ENCODE measurements around the gene MBL2. TPM values are rescaled to one million over a fixed set of nuclear protein-coding genes. Genes with fewer than 3 reads are reported as not detected.

MBL2 gene
- polyA plus RNA-seq, 1 donor from 2014 or later, result not detected

DNA sequence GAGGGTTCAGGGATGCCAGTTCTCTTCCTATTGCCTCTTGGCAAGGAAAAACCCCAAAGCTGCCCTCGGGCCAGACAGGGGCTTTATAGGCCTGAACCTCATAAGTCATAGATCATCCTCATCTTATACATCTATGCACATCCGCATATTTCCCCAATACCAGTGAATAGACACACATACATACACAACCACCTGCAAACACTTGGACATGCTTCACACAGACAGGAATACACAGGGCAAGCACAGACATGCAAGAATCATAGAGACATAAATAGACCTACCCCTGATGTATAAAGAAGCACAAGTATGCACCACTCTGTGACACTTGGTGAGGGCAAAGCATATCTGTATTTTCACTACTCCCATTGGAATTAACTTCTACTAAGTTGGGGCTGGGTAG lies 30.7 kb downstream of the MBL2 start:
- Histone ChIP-seq H3K4me2 (ENCODE audit: low read length) (no peak overlapping the region), H3K9ac (ENCODE audit: low read length) (no peak overlapping the region), H3K9me2 (ENCODE audit: insufficient read depth, low read length) (no peaks in the 10 kb centered on the region), H4K20me1 (ENCODE audit: insufficient read depth) (no peaks in the 10 kb centered on the region), H3F3A (ENCODE audit: insufficient read depth, low read length, poor library complexity, severe bottlenecking) (no peaks in the 10 kb centered on the region), H3K36me3 (ENCODE audit: insufficient read depth, low read length) (no peaks in the 10 kb centered on the region), H3K9me3 (ENCODE audit: low read length) (no peaks in the 10 kb centered on the region), H3K79me2 (replicated peaks; ENCODE audit: insufficient read depth, low read length) (no peaks in the 10 kb centered on the region), H2AFZ (ENCODE audit: low read depth, low read length) (no peak overlapping the region), H3K4me3 (ENCODE audit: low read length) (no peak overlapping the region), H3K27me3 (ENCODE audit: insufficient read depth, low read depth, low read length) (no peaks in the 10 kb centered on the region), H3K27ac (ENCODE audit: low read length) (no peak overlapping the region)
- TF ChIP-seq, protein P1, sequence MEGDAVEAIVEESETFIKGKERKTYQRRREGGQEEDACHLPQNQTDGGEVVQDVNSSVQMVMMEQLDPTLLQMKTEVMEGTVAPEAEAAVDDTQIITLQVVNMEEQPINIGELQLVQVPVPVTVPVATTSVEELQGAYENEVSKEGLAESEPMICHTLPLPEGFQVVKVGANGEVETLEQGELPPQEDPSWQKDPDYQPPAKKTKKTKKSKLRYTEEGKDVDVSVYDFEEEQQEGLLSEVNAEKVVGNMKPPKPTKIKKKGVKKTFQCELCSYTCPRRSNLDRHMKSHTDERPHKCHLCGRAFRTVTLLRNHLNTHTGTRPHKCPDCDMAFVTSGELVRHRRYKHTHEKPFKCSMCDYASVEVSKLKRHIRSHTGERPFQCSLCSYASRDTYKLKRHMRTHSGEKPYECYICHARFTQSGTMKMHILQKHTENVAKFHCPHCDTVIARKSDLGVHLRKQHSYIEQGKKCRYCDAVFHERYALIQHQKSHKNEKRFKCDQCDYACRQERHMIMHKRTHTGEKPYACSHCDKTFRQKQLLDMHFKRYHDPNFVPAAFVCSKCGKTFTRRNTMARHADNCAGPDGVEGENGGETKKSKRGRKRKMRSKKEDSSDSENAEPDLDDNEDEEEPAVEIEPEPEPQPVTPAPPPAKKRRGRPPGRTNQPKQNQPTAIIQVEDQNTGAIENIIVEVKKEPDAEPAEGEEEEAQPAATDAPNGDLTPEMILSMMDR (IDR thresholded peaks at IDR 0.05; ENCODE audit: poor library complexity, severe bottlenecking), result no peak
- no peak for TF ChIP-seq TAF1 (IDR thresholded peaks at IDR 0.05; ENCODE audit: low read depth)
- TF ChIP-seq POLR2AphosphoS5 (IDR thresholded peaks at IDR 0.05), result no peak

DNA sequence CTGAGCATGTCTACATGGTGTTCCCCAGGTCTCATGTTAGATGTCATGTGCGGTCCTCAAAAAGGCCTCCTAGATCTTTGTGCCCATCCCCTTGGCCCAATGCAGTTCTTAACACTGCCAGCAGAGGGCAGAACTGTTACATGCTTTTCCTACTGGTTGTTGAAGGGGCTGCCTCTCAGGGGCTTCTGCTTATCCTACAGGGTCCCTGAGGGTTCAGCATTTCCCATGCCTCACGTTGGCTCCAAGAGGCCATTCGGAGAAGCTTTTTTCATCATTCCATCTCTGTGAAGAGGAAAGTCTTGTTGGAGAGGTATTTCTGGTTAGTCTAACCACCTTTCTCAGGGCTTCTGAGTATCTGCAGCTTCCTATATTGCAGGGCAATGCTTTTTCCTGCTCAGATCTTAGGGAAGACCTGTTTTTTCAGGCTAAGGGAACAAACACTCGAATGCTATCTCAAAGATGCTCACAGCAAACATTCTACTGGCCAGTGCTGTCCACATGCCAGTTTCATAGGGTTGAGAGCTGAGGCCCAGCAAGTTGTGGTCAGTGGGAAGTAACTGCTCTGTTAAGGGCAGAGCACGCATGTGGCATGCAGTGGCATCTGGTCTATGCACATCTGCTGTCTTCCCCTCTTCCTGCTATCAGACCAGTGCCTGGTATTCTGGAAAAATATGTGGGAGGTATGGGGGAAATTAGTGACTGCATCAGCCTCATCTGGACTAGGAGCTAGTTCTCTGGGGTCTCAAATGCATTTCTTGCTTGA lies 31.5 kb downstream of the MBL2 start:
- Histone ChIP-seq H3K9ac (ENCODE audit: low read length) (no peak overlapping the region), H3K27ac (ENCODE audit: low read length) (no peak overlapping the region), H3F3A (ENCODE audit: insufficient read depth, low read length, poor library complexity, severe bottlenecking) (no peaks in the 10 kb centered on the region), H4K20me1 (ENCODE audit: insufficient read depth) (no peaks in the 10 kb centered on the region), H3K27me3 (ENCODE audit: insufficient read depth, low read depth, low read length) (no peaks in the 10 kb centered on the region), H3K4me2 (ENCODE audit: low read length) (no peak overlapping the region), H3K9me3 (ENCODE audit: low read length) (no peaks in the 10 kb centered on the region), H3K79me2 (replicated peaks; ENCODE audit: insufficient read depth, low read length) (no peaks in the 10 kb centered on the region), H3K4me3 (ENCODE audit: low read length) (no peak overlapping the region), H3K36me3 (ENCODE audit: insufficient read depth, low read length) (no peaks in the 10 kb centered on the region), H3K9me2 (ENCODE audit: insufficient read depth, low read length) (no peaks in the 10 kb centered on the region), H2AFZ (ENCODE audit: low read depth, low read length) (no peak overlapping the region)
- TF ChIP-seq, protein P1 (IDR thresholded peaks at IDR 0.05; ENCODE audit: poor library complexity, severe bottlenecking), result peak; percentile 30
- TF ChIP-seq, protein P2, sequence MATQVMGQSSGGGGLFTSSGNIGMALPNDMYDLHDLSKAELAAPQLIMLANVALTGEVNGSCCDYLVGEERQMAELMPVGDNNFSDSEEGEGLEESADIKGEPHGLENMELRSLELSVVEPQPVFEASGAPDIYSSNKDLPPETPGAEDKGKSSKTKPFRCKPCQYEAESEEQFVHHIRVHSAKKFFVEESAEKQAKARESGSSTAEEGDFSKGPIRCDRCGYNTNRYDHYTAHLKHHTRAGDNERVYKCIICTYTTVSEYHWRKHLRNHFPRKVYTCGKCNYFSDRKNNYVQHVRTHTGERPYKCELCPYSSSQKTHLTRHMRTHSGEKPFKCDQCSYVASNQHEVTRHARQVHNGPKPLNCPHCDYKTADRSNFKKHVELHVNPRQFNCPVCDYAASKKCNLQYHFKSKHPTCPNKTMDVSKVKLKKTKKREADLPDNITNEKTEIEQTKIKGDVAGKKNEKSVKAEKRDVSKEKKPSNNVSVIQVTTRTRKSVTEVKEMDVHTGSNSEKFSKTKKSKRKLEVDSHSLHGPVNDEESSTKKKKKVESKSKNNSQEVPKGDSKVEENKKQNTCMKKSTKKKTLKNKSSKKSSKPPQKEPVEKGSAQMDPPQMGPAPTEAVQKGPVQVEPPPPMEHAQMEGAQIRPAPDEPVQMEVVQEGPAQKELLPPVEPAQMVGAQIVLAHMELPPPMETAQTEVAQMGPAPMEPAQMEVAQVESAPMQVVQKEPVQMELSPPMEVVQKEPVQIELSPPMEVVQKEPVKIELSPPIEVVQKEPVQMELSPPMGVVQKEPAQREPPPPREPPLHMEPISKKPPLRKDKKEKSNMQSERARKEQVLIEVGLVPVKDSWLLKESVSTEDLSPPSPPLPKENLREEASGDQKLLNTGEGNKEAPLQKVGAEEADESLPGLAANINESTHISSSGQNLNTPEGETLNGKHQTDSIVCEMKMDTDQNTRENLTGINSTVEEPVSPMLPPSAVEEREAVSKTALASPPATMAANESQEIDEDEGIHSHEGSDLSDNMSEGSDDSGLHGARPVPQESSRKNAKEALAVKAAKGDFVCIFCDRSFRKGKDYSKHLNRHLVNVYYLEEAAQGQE (IDR thresholded peaks at IDR 0.05; ENCODE audit: borderline replicate concordance), result no peak

DNA sequence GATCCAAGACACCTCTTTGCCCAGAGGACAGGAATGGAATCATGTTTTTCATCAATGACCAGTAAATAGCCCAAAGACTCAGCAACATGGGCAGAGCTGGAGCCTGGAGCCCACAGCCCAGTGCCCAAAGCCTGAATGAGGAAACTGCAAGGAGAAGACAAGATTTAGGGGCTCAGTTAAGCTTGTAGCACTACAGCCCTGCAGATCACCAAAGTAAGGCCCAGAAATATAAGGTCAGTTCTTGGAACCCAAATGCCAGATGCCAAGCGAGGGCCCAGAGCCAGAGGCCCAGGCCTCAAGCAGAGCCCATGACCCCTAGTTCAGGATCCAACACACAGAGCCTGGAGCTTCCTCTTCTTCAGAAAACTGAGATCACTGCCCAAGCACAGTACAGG lies 32.4 kb downstream of the MBL2 start:
- H3K4me3 ChIP-seq (ENCODE audit: low read length), result no peak overlapping the region
- H3K27ac ChIP-seq (ENCODE audit: low read length), result no peak overlapping the region
- no peaks in the 10 kb centered on the region for H3K9me2 ChIP-seq (ENCODE audit: insufficient read depth, low read length)
- no peak overlapping the region for H3K4me2 ChIP-seq (ENCODE audit: low read length)
- no peaks in the 10 kb centered on the region for H3K9me3 ChIP-seq (ENCODE audit: low read length)
- no peak overlapping the region for H3K9ac ChIP-seq (ENCODE audit: low read length)
- no peaks in the 10 kb centered on the region for H3K36me3 ChIP-seq (ENCODE audit: insufficient read depth, low read length)
- no peak overlapping the region for H2AFZ ChIP-seq (ENCODE audit: low read depth, low read length)
- no peaks in the 10 kb centered on the region for H3K27me3 ChIP-seq (ENCODE audit: insufficient read depth, low read depth, low read length)
- H3F3A ChIP-seq (ENCODE audit: insufficient read depth, low read length, poor library complexity, severe bottlenecking), result no peaks in the 10 kb centered on the region
- no peaks in the 10 kb centered on the region for H4K20me1 ChIP-seq (ENCODE audit: insufficient read depth)
- no peaks in the 10 kb centered on the region for H3K79me2 ChIP-seq (replicated peaks; ENCODE audit: insufficient read depth, low read length)
- no peak for TF ChIP-seq MXI1 (conservative IDR thresholded peaks at IDR 0.05; ENCODE audit: poor library complexity, severe bottlenecking)
- TF ChIP-seq EP300 (conservative IDR thresholded peaks at IDR 0.05; ENCODE audit: poor library complexity, severe bottlenecking), result no peak
- no peak for TF ChIP-seq POLR2AphosphoS5 (IDR thresholded peaks at IDR 0.05)
- TF ChIP-seq, protein P2 (IDR thresholded peaks at IDR 0.05; ENCODE audit: borderline replicate concordance), result no peak
- no peak for TF ChIP-seq TAF1 (IDR thresholded peaks at IDR 0.05; ENCODE audit: low read depth)
- no peak for TF ChIP-seq SMC3 (conservative IDR thresholded peaks at IDR 0.05; ENCODE audit: poor library complexity)
- no peak for TF ChIP-seq RAD21 (conservative IDR thresholded peaks at IDR 0.05)

Data from neural cell (in vitro differentiated cells).